Stimulated activated CD4-positive, alpha-beta T cell treated with anti-CD3 and anti-CD28 coated beads, TNF-alpha, amount 100 ng/mL, for 48 hours (primary cell): ENCODE data around the gene CDK15.

ENCODE experiments used
- DNase-seq, 3 donors: peaks; one replicate each; pipeline ENCODE4 v3.0.0-alpha.2; 2020; ENCODE audit warnings: low read depth in 3 of 3

The CDK15 gene

GRCh38 chr2:201908901-201909300 is 102.6 kb downstream of the CDK15 start:
- no peak for DNase-seq

- DNase-seq: no peak
These were observed 103.0 kb downstream of the CDK15 start for GRCh38 chr2:201909348-201909747.

- no peak for DNase-seq
These were observed 103.6 kb downstream of the CDK15 start for GRCh38 chr2:201909961-201910361.

- DNase-seq: no peak
These were observed 105.0 kb downstream of the CDK15 start for GRCh38 chr2:201911372-201911771.

GRCh38 chr2:201913201-201913600 is 106.9 kb downstream of the CDK15 start:
- no peak for DNase-seq

GRCh38 chr2:201915446-201915845 is 109.1 kb downstream of the CDK15 start:
- DNase-seq: no peak

- no peak for DNase-seq
These were observed 110.2 kb downstream of the CDK15 start for GRCh38 chr2:201916565-201916964.

- no peak for DNase-seq
These were observed 112.4 kb downstream of the CDK15 start for GRCh38 chr2:201918616-201919307.

GRCh38 chr2:201919308-201919634 is 112.9 kb downstream of the CDK15 start:
- DNase-seq: no peak

GRCh38 chr2:201923436-201924328 is 117.3 kb downstream of the CDK15 start:
- no peak for DNase-seq

- DNase-seq: no peak
These were observed 118.1 kb downstream of the CDK15 start for GRCh38 chr2:201924453-201924852.

- no peak for DNase-seq
These were observed 118.7 kb downstream of the CDK15 start for GRCh38 chr2:201925056-201925455.

- DNase-seq: no peak
These were observed 119.7 kb downstream of the CDK15 start for GRCh38 chr2:201926067-201926466.

- no peak for DNase-seq
These were observed 122.0 kb downstream of the CDK15 start for GRCh38 chr2:201928363-201928762.

- no peak for DNase-seq
These were observed 123.1 kb downstream of the CDK15 start for GRCh38 chr2:201929281-201930026.

- no peak for DNase-seq
These were observed 123.7 kb downstream of the CDK15 start for GRCh38 chr2:201930043-201930442.

GRCh38 chr2:201930831-201931230 is 124.5 kb downstream of the CDK15 start:
- DNase-seq: no peak

GRCh38 chr2:201931475-201931874 is 125.1 kb downstream of the CDK15 start:
- DNase-seq: no peak

GRCh38 chr2:201931951-201932350 is 125.6 kb downstream of the CDK15 start:
- DNase-seq: no peak

- DNase-seq: no peak
These were observed 126.2 kb downstream of the CDK15 start for GRCh38 chr2:201932511-201932910.

- no peak for DNase-seq
These were observed 127.5 kb downstream of the CDK15 start for GRCh38 chr2:201933792-201934237.

- no peak for DNase-seq
These were observed 130.5 kb downstream of the CDK15 start for GRCh38 chr2:201936817-201937216.
